Hepatocyte (in vitro differentiated cells): ENCODE data around the gene RALGDS. TPM values are rescaled to one million over a fixed set of nuclear protein-coding genes. Genes with fewer than 3 reads are reported as not detected.

Source experiments
- DNase-seq: peaks from one replicate; pipeline ENCODE4 v3.0.0-alpha.2; 2016; ENCODE audit warnings: low spot score
- H2AFZ ChIP-seq: fragments of 200-600 bp; sonication (generic); 2 replicates; pipeline ENCODE4 v1.6.0; 2016; ENCODE audit warnings: antibody characterized with exemption, mild to moderate bottlenecking
- H3K27ac ChIP-seq: fragments of 200-600 bp; sonication (generic); 2 replicates; pipeline ENCODE4 v1.5.1; 2016; ENCODE audit warnings: mild to moderate bottlenecking
- H3K27me3 ChIP-seq: fragments of 200-600 bp; sonication (generic); 2 replicates; pipeline ENCODE4 v1.6.1; 2016
- H3K36me3 ChIP-seq: fragments of 200-600 bp; sonication (generic); replicated peaks from 2 replicates; pipeline ENCODE4 v1.5.1; 2016; ENCODE audit warnings: low read depth; ENCODE audit not compliant: insufficient read depth
- H3K4me1 ChIP-seq: fragments of 200-600 bp; sonication (generic); 2 replicates; pipeline ENCODE4 v1.5.1; 2016; ENCODE audit warnings: mild to moderate bottlenecking, moderate library complexity; ENCODE audit not compliant: insufficient read depth
- H3K4me2 ChIP-seq: fragments of 200-600 bp; sonication (generic); 2 replicates; pipeline ENCODE4 v1.6.0; 2016
- H3K4me3 ChIP-seq: fragments of 200-600 bp; sonication (generic); 2 replicates; pipeline ENCODE4 v1.5.1; 2016; ENCODE audit warnings: mild to moderate bottlenecking
- H3K79me2 ChIP-seq: fragments of 200-600 bp; sonication (generic); 2 replicates; pipeline ENCODE4 v1.6.0; 2017; ENCODE audit warnings: mild to moderate bottlenecking
- H3K9me2 ChIP-seq: fragments of 200-600 bp; sonication (generic); replicated peaks from 2 replicates; pipeline ENCODE4 v1.6.0; 2017; ENCODE audit warnings: mild to moderate bottlenecking; ENCODE audit not compliant: insufficient read depth
- H3K9me3 ChIP-seq: fragments of 200-600 bp; sonication (generic); 2 replicates; pipeline ENCODE4 v1.5.1; 2016; ENCODE audit warnings: low read depth, mild to moderate bottlenecking
- H4K20me1 ChIP-seq: fragments of 200-600 bp; sonication (generic); 2 replicates; pipeline ENCODE4 v1.6.0; 2016; ENCODE audit warnings: mild to moderate bottlenecking; ENCODE audit not compliant: insufficient read depth, poor library complexity, severe bottlenecking
- CTCF ChIP-seq: fragments of 200-600 bp; sonication (generic); IDR thresholded peaks from 2 replicates; pipeline ENCODE4 v1.5.1; 2016; ENCODE audit warnings: antibody characterized with exemption, mild to moderate bottlenecking; ENCODE audit not compliant: poor library complexity
- EZH2 ChIP-seq: fragments of 200-600 bp; sonication (generic); IDR thresholded peaks from 2 replicates; pipeline ENCODE4 v1.6.1; 2016; ENCODE audit warnings: antibody characterized with exemption, mild to moderate bottlenecking, borderline replicate concordance
- EZH2phosphoT487 ChIP-seq: fragments of 200-600 bp; sonication (generic); IDR thresholded peaks from one replicate; pipeline ENCODE4 v1.6.1; 2018; ENCODE audit warnings: antibody characterized with exemption, mild to moderate bottlenecking, low read depth, moderate library complexity; ENCODE audit not compliant: unreplicated experiment, severe bottlenecking
- WGBS: methylation state at CpG from one replicate; pipeline ENCODE4 v1.1.6; 2016; ENCODE audit warnings: low lambda C conversion rate; ENCODE audit errors: missing lambda C conversion rate; 5-methylcytosine and 5-hydroxymethylcytosine counted together
- polyA plus RNA-seq: library from polyadenylated mRNA; unstranded; fragments of >200 nt; fragmentation: Nextera tagmentation; extraction: Ambion mirVana; gene quantifications from 2 replicates; pipeline ENCODE4 v1.2.1, GENCODE V29; 2016
- total RNA-seq: library from RNA; depleted of rRNA; stranded (reverse); fragments of >200 nt; gene quantifications from 2 replicates; pipeline ENCODE4 v1.2.3, GENCODE V29; 2014

Gene RALGDS
- total and polyA plus RNA-seq, 2 experiments from 2014 or later, result 26.9 to 48.0 TPM

- peaks cover 42% of the 10 kb centered on the region for H3K4me1 ChIP-seq
Measured at GRCh38 chr9:133122605-133122934, 1.5 kb upstream of the RALGDS start.

GRCh38 chr9:133121915-133122550 lies 993 bp upstream of the RALGDS start:
- Histone ChIP-seq H3K27me3 (no peaks in the 10 kb centered on the region), H3K27ac (peak overlapping the region; percentile 80), H4K20me1 (peaks cover 36% of the 10 kb centered on the region), H3K36me3 (no peaks in the 10 kb centered on the region), H2AFZ (no peak overlapping the region), H3K79me2 (peaks cover 31% of the 10 kb centered on the region), H3K4me2 (no peak overlapping the region), H3K9me3 (no peaks in the 10 kb centered on the region), H3K4me3 (no peak overlapping the region), H3K9me2 (no peaks in the 10 kb centered on the region), H3K4me1 (peaks cover 42% of the 10 kb centered on the region)
- 85% methylated on average over 8 of the region's 8 CpGs for WGBS
- no peak for DNase-seq
- TF ChIP-seq EZH2 (no peak), CTCF (no peak), EZH2phosphoT487 (no peak)

More at GRCh38 chr9:133122605-133122934, 1.5 kb upstream of the RALGDS start:
- Histone ChIP-seq H3K9me3 (no peaks in the 10 kb centered on the region), H3K4me2 (peak overlapping the region; percentile 58), H3K79me2 (peaks cover 25% of the 10 kb centered on the region), H3K27me3 (no peaks in the 10 kb centered on the region), H3K4me3 (no peak overlapping the region), H3K9me2 (no peaks in the 10 kb centered on the region), H4K20me1 (peaks cover 30% of the 10 kb centered on the region), H3K27ac (peak overlapping the region; percentile 80), H3K36me3 (no peaks in the 10 kb centered on the region), H2AFZ (no peak overlapping the region)
- DNase-seq, result no peak
- TF ChIP-seq EZH2 (no peak), CTCF (no peak), EZH2phosphoT487 (no peak)
- WGBS, result 79% methylated on average over 4 of the region's 4 CpGs

- H3K4me1 ChIP-seq, result peaks cover 42% of the 10 kb centered on the region
Measured at GRCh38 chr9:133120501-133121197, 391 bp downstream of the RALGDS start.

More at GRCh38 chr9:133120501-133121197, 391 bp downstream of the RALGDS start:
- peak overlapping the region; percentile 100 for H3K4me2 ChIP-seq
- no peaks in the 10 kb centered on the region for H3K9me3 ChIP-seq
- H3K36me3 ChIP-seq, result no peaks in the 10 kb centered on the region
- WGBS, result 6% methylated on average over 22 of the region's 66 CpGs
- H2AFZ ChIP-seq, result peak overlapping the region; percentile 49
- H3K9me2 ChIP-seq, result no peaks in the 10 kb centered on the region
- H3K27ac ChIP-seq, result peak overlapping the region; percentile 83
- no peaks in the 10 kb centered on the region for H3K27me3 ChIP-seq
- peak overlapping the region; percentile 87 for H3K4me3 ChIP-seq
- TF ChIP-seq EZH2phosphoT487 (no peak), EZH2 (no peak), CTCF (no peak)
- H4K20me1 ChIP-seq, result peaks cover 38% of the 10 kb centered on the region
- no peak for DNase-seq
- peaks cover 45% of the 10 kb centered on the region for H3K79me2 ChIP-seq
